CD1c-positive myeloid dendritic cell (primary cell): ENCODE results near the gene MS4A12.
"Not testable (repeated sequence)": the region's sequence is repeated elsewhere in the genome, so short reads cannot be mapped to it uniquely, and the experiment has no call there.

Source experiments
- DNase-seq: peaks from one replicate; pipeline ENCODE4 v3.0.0-alpha.2; 2016; ENCODE audit errors: extremely low spot score

The MS4A12 gene, protein sequence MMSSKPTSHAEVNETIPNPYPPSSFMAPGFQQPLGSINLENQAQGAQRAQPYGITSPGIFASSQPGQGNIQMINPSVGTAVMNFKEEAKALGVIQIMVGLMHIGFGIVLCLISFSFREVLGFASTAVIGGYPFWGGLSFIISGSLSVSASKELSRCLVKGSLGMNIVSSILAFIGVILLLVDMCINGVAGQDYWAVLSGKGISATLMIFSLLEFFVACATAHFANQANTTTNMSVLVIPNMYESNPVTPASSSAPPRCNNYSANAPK

DNA sequence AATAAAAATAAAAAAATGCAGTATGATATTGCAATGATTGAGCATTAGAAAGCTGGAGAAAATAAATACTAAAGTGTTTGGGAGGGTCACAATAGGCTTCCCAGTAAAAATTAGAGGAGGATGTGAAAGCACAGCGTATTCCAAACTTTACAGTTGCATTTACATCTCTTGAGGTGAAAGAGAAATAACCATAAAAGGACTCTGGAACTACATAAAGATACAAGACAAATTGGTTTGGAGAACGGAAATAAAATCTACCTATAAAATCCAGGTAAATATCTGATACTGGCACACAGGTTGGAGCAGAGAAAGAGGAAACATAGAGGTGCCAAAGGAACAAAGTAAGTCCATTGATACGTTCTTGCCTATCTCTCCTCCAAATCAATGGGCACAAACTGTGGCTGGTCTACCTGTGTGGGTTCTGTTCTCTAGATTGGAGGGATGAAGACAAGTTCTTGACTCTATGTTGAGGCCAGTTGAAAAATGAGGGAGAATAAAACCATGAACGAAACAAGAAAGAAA lies at the start of gene MS4A12:
Gene MS4A12, plus strand, starts transcription at position 291 of the 522 bp plus-strand sequence. CDS start 4,541 bp downstream, outside the sequence.
- no peak for DNase-seq

DNA sequence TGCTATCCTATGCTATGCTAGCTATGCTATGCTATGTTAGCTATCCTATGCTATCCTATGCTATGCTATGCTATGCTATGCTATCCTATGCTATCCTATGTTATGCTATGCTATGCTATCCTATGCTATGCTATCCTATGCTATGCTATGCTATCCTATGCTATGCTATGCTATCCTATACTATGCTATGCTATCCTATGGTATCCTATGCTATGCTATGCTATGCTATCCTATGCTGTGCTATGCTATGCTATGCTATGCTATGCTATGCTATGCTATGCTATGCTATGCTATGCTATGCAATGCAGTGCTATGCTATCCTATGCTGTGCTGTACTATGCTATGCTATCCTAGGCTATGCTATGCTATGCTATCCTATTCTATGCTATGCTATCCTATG lies 45.5 kb upstream of the MS4A12 start:
- DNase-seq: no peak

DNA sequence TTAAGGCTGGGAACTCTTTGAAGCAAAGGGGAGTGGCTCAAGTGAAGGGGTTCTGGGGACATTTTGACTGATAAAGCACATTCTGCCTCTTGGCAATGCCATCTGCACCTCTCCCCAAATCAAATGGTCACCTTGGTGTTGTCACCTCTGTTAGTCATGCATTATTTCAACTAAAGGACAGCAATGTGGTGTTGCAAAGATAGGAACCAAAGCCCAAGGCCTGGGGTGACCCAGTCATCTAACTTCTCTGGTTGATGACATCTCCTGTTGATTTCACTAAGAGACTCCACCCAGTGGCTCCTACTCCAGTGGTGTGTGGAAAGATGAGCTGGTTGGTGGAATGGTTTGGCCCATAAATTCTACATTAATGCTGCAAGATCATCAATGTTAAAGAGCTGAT lies 44.7 kb upstream of the MS4A12 start:
- no peak for DNase-seq

DNA sequence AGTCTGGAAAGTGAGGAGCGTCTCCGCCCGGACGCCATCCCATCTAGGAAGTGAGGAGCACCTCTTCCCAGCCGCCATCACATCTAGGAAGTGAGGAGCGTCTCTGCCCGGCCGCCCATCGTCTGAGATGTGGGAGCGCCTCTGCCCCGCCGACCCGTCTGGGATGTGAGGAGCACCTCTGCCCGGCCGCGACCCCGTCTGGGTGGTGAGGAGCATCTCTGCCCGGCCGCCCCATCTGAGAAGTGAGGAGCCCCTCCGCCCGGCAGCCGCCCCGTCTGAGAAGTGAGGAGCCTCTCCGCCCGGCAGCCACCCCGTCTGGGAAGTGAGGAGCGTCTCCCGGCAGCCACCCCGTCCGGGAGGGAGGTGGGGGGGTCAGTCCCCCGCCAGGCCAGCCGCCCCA lies 41.4 kb upstream of the MS4A12 start:
- not testable (repeated sequence) for DNase-seq

DNA sequence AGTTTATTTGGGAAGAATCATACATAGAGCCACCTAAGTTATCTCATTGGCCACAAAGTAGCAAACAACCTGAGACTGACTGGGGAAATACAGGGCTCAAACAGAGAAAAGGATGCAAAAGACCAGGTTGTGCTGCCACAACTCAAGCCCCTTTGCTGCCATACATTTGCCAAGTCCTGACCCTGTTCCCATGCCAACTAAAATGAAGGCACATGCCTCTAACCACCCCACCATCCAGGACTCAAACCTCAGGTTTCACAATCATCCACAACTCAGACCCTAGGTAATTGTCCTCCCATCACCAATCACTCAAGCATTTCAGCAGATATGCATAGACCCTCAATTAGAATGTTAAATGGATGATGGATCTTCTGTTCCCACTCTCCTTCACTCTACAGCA lies 38.4 kb upstream of the MS4A12 start:
- no peak for DNase-seq

DNA sequence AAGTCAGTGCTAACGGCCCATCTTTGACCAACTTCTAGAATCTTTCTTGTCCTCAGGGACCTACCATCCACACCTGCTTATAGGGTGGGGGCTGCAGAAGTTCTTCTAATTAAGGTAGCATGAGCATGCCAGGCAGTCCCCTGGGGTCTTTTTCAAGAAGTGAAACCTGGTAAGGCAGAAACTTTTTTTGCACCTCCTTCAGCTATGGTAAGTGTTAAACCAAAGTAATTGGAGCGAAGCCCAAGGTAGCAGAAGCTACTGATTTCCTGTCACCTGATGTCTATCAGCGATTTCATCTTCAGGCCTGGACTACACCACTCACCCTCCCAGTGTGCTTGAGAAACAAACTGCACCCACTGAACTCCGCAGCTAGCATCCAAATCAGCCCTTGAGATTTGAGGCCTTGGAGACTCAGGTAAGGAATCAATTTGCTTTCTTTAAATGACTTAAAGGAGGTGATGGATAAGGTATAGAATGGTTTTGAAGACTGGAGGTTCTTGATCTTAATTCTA lies 37.0 kb upstream of the MS4A12 start, which contains the start of gene MS4A1:
Gene MS4A1, plus strand, starts transcription at position 317 of the 512 bp plus-strand sequence. CDS start 6,528 bp downstream, outside the sequence.
- DNase-seq: no peak

DNA sequence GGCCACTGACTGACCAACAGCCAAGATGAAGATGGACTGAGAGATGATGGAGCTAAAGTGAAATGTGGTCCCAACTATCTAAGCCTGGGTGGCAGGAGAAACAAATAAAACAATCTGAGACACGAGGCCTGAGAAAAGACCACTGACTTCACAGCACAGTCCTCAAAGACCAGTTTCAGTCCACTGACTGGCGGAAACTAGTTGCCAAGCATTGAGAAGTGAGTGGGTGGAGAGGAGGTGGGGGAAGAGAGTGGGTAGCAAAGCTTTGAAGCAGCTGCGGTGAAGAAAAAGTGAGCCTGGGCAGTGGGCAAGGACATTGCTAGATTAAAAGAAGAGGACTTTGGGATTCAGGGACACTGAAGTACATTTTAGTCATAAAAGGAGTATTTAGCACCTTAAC lies 35.0 kb upstream of the MS4A12 start:
- DNase-seq: no peak

DNA sequence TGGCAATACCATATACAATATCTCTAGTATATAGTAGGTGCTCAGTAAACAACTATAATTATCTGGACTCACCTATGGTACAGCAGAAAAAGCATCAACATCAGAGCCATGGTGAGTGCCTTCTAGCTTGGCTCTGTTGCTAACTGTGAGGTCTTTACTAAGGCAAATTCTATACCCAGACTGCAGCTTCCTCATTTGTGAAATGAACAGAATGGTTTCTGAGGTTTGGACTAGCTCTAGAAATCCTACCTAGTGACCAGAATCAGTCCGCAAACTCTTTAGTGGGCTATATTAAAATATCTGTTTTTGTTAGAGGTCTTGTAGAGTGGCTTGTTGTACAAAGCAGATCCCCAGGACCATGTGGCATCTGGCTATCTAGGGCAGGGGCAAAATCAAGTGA lies 33.2 kb upstream of the MS4A12 start:
- DNase-seq: no peak

DNA sequence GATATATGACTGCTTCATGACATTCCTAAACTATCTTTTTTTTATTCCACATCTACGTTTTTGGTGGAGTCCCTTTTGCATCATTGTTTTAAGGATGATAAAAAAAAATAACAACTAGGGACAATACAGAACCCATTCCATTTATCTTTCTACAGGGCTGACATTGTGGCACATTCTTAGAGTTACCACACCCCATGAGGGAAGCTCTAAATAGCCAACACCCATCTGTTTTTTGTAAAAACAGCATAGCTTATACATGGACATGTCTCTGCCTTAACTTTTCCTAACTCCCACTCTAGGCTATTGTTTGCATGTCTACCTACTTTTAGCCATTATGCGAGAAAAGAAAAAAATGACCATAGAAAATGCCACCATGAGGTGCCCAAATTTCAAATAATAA lies 23.7 kb upstream of the MS4A12 start:
- DNase-seq: no peak

DNA sequence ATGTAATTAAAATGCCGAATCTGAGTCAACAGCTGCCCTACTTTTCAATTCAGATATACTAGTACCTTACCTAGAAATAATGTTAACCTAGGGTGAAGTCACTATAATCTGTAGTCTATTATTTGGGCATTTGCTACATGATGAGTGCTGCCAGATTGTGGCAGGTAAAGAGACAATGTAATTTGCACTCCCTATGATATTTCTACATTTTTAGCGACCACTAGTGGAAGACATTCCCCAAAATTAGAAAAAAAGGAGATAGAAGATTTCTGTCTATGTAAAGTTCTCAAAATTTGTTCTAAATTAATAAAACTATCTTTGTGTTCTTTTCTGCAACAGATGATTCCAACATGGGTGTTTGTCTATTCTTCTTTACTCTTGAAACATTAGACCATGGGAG lies 22.9 kb upstream of the MS4A12 start:
- DNase-seq: no peak

DNA sequence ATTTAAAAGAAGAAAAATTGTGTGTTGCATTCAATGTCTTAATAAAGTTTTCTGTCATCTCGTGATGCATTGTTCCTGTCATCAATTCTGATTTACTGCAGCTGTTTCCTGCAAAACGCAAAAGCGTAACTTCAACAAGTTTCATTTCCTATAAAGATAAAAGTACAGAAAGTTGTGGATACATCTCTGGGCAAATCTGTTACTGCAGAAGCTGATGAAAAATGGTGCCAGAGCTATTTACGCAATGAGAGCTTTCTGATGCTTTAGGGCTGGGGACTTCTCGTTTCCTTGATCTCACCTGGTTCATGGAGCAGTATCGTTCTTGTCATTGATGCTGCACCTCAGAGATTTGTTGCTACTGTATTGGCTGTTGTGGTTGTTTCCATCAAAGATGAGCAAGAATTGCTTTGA lies 15.5 kb upstream of the MS4A12 start:
- DNase-seq: peak; percentile 67

DNA sequence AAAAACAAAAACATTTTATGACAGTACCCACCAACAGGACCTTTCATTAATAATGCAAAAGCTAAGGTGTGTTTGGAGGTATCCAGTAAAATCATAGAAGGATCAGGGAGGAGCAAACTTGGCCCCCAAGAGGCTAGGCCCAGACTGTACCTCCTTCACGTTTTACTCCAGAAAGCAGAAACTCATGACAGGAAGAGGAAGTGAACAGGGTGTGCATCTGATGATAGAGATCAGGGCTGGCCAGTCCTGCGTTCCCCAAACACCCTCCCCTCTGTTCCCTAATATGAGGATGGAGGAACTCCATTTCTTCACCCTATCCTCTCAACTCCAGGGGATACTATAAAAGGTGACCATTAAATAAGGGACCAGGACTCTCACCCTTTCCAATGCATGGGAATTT lies 10.2 kb upstream of the MS4A12 start:
- DNase-seq: peak; percentile 70

DNA sequence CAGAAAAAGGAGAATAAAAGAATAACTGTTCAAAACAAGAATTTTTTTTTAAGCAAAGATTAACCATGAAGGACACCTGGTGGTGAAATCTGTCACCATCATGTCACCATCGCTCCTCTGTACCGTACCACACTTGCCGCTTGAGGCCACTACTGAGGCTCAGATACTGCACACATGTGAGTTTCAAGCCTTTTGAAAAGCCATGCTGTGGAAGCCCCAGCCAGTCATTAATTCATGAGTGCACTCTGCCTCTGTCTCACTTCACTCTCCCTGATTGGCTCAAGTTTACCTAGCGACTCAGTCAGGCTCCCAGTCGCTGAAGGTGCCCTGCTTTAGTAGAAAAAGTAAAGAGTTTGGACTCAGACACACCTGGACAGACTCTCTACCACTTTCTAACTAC lies 6.6 kb upstream of the MS4A12 start:
- DNase-seq: peak; percentile 44

DNA sequence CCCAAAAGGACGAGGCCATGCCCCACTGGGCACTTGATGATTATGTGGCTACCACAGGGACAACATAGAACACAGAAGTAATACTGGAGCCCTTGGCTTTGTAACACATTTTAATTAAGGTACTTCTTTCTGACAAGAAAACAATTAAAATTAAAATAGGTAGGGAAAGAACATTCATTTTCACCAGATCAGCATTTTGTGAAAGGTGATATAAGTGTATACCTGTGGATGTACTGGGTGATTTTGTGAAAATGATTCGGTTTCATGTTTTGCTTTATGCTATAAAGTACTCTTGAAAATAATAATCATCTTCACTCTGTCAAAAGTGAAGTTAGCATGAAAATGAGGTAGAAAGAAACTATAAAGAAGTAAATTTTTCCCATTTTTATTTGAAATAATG lies 876 bp downstream of the MS4A12 start:
- DNase-seq: no peak

DNA sequence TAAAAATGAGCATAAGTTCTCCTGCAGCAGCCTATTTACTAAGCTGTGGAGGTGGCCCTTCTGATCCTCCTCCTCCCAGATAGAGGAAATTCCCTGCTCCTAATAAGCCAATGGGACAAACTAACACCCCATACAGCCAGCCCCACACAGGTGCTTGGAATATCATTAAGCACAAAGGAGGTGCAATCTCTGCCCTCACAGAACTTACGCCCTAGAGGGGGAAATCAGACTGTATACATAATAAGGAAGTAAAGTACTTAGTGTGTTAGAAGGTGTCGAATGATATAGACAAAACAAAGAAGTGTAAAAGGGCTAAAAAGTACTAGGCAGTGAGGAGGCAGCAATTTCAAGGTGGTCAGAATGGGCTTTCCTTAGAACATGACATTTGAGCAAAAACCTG lies 5.8 kb downstream of the MS4A12 start:
- peak; percentile 32 for DNase-seq

DNA sequence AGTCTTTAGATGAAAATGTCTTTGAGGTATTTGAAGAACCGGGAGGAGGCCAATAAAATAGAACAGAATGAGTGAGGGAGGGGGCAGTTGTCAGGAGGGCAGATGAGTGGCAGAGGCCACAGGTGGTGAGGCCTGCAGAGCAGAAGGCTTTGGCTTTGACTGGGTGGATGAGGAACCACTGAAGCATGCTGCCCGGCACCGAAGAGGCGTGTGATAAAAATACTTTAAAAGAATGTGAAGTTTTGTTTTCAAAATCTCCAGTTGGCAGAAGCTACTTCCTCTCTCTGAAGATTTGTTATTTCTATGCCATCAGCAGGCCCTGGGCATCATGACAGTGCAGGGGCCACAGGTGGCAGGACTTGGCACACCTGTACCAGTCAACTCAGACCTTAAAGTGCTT lies 6.3 kb downstream of the MS4A12 start:
- DNase-seq: peak; percentile 37

DNA sequence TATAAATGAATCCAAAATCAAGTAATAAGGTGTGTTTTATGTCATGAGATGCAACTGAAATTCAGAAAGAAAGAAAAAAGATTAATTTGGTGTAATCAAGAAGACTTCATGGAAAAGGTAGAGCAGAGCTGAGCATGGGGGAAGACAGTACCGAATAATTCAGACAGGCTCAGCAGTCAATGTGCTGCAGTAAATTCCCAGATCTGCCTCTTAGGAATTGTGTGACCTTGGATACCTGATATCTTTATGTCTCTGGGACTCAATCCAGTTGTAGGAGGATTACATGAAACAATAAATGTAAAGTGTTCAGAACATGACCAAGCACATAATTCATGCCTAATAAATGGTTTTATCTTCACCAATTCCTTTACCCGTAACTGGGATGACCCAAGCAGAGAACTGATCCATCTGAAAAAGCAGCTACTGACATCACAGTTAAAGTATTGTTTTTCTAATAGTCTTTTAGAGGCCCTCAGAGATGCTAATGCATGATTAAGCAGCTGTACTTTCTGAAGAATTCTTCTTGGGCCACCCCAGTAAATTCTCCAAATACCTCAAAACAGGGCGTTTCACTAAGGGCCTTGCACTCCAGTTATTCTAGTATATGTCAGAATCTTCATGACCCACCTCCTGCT lies 7.8 kb downstream of the MS4A12 start:
- no peak for DNase-seq

DNA sequence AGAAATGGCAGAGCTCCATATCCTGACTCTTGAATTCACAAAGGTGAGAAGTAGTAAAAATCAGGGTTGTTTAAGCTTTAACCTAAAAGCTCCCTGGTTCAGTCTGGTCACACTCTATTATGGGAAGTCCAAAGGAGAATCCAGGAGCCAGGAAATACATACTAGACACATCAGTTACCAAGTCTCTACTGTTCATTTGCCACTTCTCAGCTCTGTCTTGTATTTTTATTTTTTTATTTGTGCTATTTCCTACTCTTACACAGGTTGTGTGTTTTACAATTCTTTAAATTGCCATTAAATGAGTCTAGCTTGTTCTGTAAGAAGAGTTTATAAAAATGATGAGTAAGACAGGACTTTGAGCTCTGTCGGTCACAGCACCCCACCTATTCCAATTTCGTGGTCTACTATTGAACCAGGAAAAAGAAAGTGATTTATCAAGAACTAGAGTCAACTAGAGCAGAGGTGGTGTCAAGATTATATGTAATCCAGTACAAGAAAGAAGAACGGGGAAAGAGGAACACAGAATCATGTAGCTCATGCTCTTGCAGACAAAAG lies 9.7 kb downstream of the MS4A12 start:
- DNase-seq: no peak

DNA sequence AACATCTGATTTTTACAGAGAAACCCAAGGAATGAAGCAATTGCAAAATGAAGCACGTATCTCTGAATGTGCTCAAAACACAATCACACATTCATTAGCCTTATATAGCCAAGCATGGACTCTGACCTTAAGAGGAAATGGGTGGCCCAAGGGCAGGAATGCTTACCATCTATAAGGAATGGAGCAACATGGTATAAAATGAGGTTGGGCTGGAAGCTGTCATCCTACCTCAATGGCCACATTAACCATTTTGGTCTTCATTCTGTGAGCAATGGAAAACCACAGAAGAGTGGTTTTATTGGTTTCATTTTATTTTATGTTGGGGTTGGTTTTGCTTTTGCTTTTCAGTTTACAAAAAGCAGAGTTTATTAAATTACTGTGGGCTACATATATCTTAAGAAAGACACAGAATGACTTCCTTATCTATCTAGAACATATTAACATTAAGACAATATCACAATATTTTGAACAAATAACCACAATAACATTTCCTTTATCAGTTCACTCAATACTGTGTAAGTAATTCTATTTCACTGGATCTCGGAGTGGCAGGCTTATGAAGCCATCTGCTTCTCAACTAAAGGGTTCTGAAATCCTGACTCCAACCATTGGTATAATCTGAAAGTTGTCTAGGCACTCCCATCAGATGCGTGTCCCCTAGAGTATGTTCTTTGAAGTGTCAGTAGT lies 11.8 kb downstream of the MS4A12 start:
- no peak for DNase-seq

DNA sequence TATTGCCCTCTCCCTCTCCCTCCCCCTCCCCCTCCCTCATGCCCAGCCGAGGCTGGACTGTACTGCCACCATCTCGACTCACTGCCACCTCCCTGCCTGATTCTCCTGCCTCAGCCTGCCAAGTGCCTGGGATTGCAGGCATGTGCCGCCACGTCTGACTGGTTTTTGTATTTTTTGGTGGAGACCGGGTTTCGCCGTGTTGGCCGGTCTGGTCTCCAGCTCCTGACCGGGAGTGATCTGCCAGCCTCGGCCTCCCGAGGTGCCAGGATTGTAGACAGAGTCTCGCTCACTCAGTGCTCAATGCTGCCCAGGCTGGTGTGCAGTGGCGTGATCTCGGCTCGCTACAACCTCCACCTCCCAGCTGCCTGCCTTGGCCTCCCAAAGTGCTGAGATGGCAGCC lies 17.0 kb downstream of the MS4A12 start:
- DNase-seq: not testable (repeated sequence)

DNA sequence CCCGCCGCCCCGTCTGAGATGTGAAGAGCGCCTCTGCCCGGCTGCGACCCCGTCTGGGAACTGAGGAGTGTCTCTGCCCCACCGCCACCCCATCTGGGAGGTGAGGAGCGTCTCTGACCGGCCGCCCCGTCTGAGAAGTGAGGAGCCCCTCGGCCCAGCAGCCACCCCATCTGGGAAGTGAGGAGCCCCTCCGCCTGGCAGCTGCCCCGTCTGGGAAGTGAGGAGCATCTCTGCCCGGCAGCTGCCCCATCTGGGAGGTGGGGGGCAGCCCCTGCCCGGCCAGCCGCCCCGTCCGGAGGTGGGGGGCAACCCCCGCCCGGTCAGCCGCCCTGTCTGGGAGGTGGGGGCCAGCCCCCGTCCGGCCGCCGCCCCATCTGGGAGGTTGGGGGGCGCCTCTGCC lies 17.6 kb downstream of the MS4A12 start:
- not testable (repeated sequence) for DNase-seq

DNA sequence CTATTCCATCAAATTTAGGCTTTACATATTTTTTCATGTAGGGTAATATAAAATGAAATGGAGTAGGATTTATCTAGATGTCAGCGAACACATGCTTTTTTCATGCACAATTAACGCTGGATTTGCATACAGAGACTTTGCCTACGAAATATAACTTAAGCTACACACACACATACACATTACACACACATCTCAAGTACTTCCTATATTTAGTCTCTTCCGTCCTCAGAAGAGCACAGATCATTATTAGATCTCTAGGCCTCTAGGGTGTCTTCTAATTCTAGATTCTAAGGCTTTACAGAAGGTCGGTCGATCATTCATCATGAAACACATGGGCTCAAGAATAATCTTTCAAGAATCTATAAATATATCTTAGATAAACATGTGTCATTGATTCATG lies 18.8 kb downstream of the MS4A12 start:
- DNase-seq: no peak
